ENCODE results near the gene PLEKHM3.

DNA sequence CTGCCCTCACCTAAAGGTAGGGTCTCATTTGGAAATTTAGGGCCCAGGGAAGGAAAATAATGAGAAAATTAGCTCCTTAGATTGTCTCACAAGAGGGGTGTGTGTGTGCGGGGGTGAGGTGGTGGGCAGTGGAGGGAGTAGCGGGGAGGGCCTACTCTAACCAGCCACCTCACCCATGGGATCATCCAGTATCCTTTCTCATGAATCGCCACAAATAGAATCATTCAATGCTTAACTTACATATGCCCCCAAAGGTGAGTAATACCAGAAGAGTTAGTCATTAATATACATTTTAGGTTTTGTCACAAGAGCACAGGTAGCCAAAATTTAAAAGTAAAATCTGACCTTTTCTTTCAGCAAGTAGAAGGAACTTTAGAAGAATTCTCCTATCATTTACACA lies 122.1 kb downstream of the PLEKHM3 start:
- TF ChIP-seq CTCF (IDR thresholded peaks at IDR 0.05; ENCODE audit: insufficient read depth, low read length) (no peak), GABPA (IDR thresholded peaks at IDR 0.05; ENCODE audit: low read depth) (no peak), REST (IDR thresholded peaks at IDR 0.05; ENCODE audit: insufficient replicate concordance, low read depth) (no peak), POLR2AphosphoS5 (IDR thresholded peaks at IDR 0.05; ENCODE audit: low read depth) (no peak)
